Hepatocyte (in vitro differentiated cells): ENCODE measurements around the gene C2CD2L.
"Not testable (repeated sequence)": the region's sequence is repeated elsewhere in the genome, so short reads cannot be mapped to it uniquely, and the experiment has no call there.

Experiments
- CTCF ChIP-seq: fragments of 200-600 bp; sonication (generic); IDR thresholded peaks from 2 replicates; pipeline ENCODE4 v1.5.1; 2016; ENCODE audit warnings: antibody characterized with exemption, mild to moderate bottlenecking; ENCODE audit not compliant: poor library complexity
- EZH2 ChIP-seq: fragments of 200-600 bp; sonication (generic); IDR thresholded peaks from 2 replicates; pipeline ENCODE4 v1.6.1; 2016; ENCODE audit warnings: antibody characterized with exemption, mild to moderate bottlenecking, borderline replicate concordance
- EZH2phosphoT487 ChIP-seq: fragments of 200-600 bp; sonication (generic); IDR thresholded peaks from one replicate; pipeline ENCODE4 v1.6.1; 2018; ENCODE audit warnings: antibody characterized with exemption, mild to moderate bottlenecking, low read depth, moderate library complexity; ENCODE audit not compliant: unreplicated experiment, severe bottlenecking

GRCh38 chr11:119103161-119103664 is 3.9 kb upstream of the C2CD2L start:
- not testable (repeated sequence) for TF ChIP-seq CTCF, EZH2phosphoT487, EZH2
